ENCODE data around the gene MUC2. TPM values are rescaled to one million over a fixed set of nuclear protein-coding genes. Genes with fewer than 3 reads are reported as not detected.
A peak's percentile ranks its signal among the peaks of the same experiment; 100 is the strongest.

Gene MUC2
- total RNA-seq, 1 donor from 2014 or later, result not detected

- Mint-ChIP-seq H3K4me1 (ENCODE audit: unreplicated experiment) (peaks cover 2% of the 10 kb centered on the region), H3K4me3 (ENCODE audit: unreplicated experiment) (no peak overlapping the region), H3K27me3 (ENCODE audit: unreplicated experiment) (peaks cover 3% of the 10 kb centered on the region), H3K9me3 (ENCODE audit: unreplicated experiment) (no peaks in the 10 kb centered on the region), H3K27ac (ENCODE audit: unreplicated experiment) (peak overlapping the region; percentile 61), H3K36me3 (ENCODE audit: low read depth, unreplicated experiment) (no peaks in the 10 kb centered on the region)
- TF ChIP-seq CTCF (IDR thresholded peaks at IDR 0.05; ENCODE audit: unreplicated experiment), result no peak
- peak; percentile 7 for DNase-seq (ENCODE audit: low spot score)
Measured at GRCh38 chr11:1071571-1072115, 3.0 kb upstream of the MUC2 start.

- Mint-ChIP-seq H3K27ac (ENCODE audit: unreplicated experiment) (no peak overlapping the region), H3K4me3 (ENCODE audit: unreplicated experiment) (no peak overlapping the region), H3K36me3 (ENCODE audit: low read depth, unreplicated experiment) (no peaks in the 10 kb centered on the region), H3K9me3 (ENCODE audit: unreplicated experiment) (no peaks in the 10 kb centered on the region), H3K4me1 (ENCODE audit: unreplicated experiment) (peaks cover 2% of the 10 kb centered on the region), H3K27me3 (ENCODE audit: unreplicated experiment) (peaks cover 3% of the 10 kb centered on the region)
- DNase-seq (ENCODE audit: low spot score), result peak; percentile 28
- no peak for TF ChIP-seq CTCF (IDR thresholded peaks at IDR 0.05; ENCODE audit: unreplicated experiment)
Measured at GRCh38 chr11:1072116-1072820, 2.4 kb upstream of the MUC2 start.

- peaks cover 3% of the 10 kb centered on the region for H3K27me3 Mint-ChIP-seq (ENCODE audit: unreplicated experiment)
- peaks cover 2% of the 10 kb centered on the region for H3K4me1 Mint-ChIP-seq (ENCODE audit: unreplicated experiment)
- no peak overlapping the region for H3K27ac Mint-ChIP-seq (ENCODE audit: unreplicated experiment)
- no peaks in the 10 kb centered on the region for H3K9me3 Mint-ChIP-seq (ENCODE audit: unreplicated experiment)
- no peaks in the 10 kb centered on the region for H3K36me3 Mint-ChIP-seq (ENCODE audit: low read depth, unreplicated experiment)
- no peak for TF ChIP-seq CTCF (IDR thresholded peaks at IDR 0.05; ENCODE audit: unreplicated experiment)
- no peak for DNase-seq (ENCODE audit: low spot score)
- H3K4me3 Mint-ChIP-seq (ENCODE audit: unreplicated experiment), result no peak overlapping the region
Measured at GRCh38 chr11:1072821-1073231, 1.8 kb upstream of the MUC2 start.

- H3K4me1 Mint-ChIP-seq (ENCODE audit: unreplicated experiment), result peaks cover 2% of the 10 kb centered on the region
- no peak for TF ChIP-seq CTCF (IDR thresholded peaks at IDR 0.05; ENCODE audit: unreplicated experiment)
- H3K27ac Mint-ChIP-seq (ENCODE audit: unreplicated experiment), result no peak overlapping the region
- H3K4me3 Mint-ChIP-seq (ENCODE audit: unreplicated experiment), result no peak overlapping the region
- no peaks in the 10 kb centered on the region for H3K9me3 Mint-ChIP-seq (ENCODE audit: unreplicated experiment)
- DNase-seq (ENCODE audit: low spot score), result no peak
- no peaks in the 10 kb centered on the region for H3K36me3 Mint-ChIP-seq (ENCODE audit: low read depth, unreplicated experiment)
- peaks cover 3% of the 10 kb centered on the region for H3K27me3 Mint-ChIP-seq (ENCODE audit: unreplicated experiment)
Measured at GRCh38 chr11:1073261-1073724, 1.4 kb upstream of the MUC2 start.

GRCh38 chr11:1073851-1074243 is 827 bp upstream of the MUC2 start:
- Mint-ChIP-seq H3K36me3 (ENCODE audit: low read depth, unreplicated experiment) (no peaks in the 10 kb centered on the region), H3K27ac (ENCODE audit: unreplicated experiment) (no peak overlapping the region), H3K4me3 (ENCODE audit: unreplicated experiment) (no peak overlapping the region), H3K27me3 (ENCODE audit: unreplicated experiment) (peaks cover 3% of the 10 kb centered on the region), H3K9me3 (ENCODE audit: unreplicated experiment) (no peaks in the 10 kb centered on the region), H3K4me1 (ENCODE audit: unreplicated experiment) (peaks cover 2% of the 10 kb centered on the region)
- no peak for DNase-seq (ENCODE audit: low spot score)
- TF ChIP-seq CTCF (IDR thresholded peaks at IDR 0.05; ENCODE audit: unreplicated experiment), result no peak
